NCI-H510A treated with DMSO at 0.1 percent for 48 hours (cell line): ENCODE measurements around the gene SLC31A1.

Experiments used
- DNase-seq: peaks from one replicate; lab custom pipeline; 2025; lab: John Stamatoyannopoulos, UW

The SLC31A1 gene

GRCh38 chr9:113221003-113221799 is at the start of gene SLC31A1, which contains the start of gene FKBP15:
Gene SLC31A1, plus strand, starts transcription at chr9:113221544. Its CDS starts 34,605 bp downstream, at chr9:113256149.
Gene FKBP15, minus strand, starts transcription at chr9:113221277. Its CDS starts 34 bp downstream, at chr9:113221243.
- DNase-seq: peak; percentile 95

DNA sequence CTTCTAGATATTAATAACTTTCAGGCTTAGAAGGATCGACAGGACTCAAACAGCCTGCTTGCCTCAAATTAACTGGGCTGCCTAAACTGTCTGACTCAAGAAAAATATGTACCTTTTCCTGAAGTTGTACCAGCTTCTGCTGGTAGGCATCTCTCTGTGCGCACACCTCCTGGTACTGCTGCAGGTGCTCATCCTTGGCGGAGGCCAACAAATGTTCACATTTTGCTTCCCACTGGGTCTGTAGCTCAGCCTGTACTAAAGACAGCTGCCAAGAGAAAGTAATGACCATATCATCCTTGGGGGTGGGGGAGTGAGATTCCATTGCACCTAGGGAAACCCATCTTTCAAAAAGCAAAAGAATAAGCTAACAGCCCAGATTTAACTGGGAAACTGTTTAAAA is 48.0 kb upstream of the SLC31A1 start:
- DNase-seq: no peak

DNA sequence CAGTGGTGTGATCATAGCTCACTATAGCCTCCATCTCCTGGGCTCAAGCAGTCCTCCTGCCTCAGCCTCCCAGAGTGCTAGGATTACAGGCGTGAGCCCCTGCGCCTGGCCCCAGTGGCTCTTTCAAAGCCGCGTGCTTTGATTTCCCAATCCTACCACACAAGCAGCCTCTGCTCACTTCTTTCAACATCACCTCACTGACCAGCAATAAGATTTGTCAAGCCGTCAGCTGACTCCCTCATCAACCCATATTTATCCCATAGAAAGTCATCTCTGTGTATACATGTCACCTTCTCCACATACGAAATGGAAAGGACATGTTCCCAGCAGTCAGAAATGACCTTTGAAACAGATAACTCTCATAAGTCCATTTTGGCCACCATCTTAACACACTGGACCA is 44.5 kb upstream of the SLC31A1 start:
- DNase-seq: no peak

DNA sequence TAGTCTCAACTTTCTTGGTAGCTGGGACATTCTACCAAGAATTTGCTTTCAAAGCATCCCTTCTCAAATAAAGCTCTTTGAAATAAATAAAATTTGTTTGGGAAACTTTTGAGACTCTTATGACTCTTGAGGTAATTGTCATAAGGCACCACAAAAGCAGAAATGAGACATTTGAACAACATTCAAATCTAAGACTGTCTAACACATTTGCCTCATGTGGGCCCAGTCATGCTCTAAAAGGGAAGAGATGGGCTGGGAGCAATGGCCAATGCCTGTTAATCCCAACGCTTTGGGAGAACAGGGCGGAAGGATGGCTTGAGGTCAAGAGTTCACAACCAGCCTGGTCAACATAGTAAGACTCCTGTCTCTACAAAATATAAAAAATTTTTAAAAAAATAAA is 44.1 kb upstream of the SLC31A1 start:
- DNase-seq: no peak

DNA sequence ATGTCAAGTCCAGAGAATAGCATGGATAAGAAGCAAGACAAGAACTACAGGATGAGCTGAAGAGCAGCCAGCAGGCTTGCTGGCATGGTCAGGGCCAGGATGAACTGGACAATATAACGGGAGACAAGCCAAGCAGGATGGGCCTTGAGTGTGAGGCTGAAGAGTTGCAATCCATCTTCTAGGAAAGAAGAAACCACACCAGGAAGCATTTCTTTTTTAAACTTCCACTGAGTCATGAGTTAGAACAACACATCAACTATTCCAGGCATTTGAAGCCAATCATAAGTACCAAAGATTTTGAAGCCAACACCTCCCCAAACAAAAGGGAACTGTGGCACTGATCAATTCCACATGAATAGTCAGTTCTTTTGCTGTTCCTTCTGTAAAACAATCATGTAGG is 43.3 kb upstream of the SLC31A1 start:
- DNase-seq: no peak

- no peak for DNase-seq
These were observed 41.5 kb upstream of the SLC31A1 start for GRCh38 chr9:113179839-113180238.

DNA sequence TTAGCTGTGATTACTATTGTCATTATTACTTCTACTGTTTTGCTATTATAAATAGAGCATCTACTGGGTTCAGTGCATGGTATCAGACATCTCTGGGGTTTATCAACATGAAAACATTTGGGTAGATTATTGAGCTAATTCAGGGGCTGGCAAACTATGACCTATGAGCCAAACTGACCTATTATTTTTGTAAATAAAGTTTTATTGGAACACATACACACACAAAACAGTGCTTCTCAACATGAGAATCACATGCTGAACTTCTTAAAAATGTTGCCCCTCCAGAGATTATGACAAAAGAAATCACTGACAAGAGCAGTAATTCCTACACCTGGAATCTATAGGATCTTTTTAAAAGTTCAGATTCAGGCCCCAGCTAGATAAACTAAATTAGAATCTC is 40.2 kb upstream of the SLC31A1 start:
- DNase-seq: no peak

GRCh38 chr9:113183956-113184488 is 37.3 kb upstream of the SLC31A1 start:
- DNase-seq: no peak

DNA sequence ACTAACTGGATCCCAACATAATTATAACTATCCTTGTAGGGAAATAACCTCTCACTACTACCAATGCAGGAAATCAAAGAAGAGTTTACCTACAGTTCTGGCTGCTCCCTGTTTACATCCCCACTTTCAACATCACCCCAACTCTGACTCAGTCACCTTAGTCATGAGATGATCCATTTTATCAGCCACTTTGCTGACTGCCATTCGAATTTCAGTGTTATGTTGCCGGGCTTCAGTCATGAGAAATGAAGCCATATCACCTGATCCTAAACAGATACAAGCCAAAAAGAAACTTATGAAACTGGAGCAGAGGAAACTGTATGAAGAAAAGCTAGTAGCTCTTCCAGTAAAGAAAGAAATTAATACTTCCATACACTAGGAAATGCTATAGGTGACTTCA is 36.8 kb upstream of the SLC31A1 start:
- DNase-seq: no peak

GRCh38 chr9:113185271-113185670 is 36.1 kb upstream of the SLC31A1 start:
- DNase-seq: no peak

DNA sequence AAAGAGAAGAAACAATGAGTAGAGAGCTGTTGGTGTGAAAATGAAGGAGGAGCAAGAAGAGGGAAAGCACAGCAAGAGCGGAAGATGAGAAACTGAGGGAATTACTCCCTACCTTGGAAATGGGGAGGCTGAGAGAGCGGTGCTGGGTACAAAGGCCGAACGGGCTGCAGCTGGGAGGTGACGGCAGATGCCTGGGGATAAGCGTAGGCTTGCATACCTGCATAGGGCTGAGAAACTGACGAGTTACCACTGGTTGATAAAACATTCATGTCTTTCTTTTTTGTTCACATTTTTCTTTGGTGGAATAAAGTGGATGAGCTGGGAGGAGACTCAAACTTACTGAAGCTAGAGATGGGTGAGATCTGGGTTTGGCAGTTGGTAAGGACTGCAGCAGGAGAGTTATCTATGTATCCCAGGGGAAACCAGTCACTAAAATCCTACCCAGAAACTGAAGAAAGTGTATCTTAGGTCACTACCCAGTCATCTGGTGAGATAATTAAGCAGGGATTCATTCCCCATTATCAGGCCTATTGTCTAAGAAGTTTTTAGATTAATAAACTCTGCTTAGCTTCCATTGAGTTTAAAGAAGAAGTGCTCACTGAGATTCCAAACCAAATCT is 35.1 kb upstream of the SLC31A1 start:
- no peak for DNase-seq

DNA sequence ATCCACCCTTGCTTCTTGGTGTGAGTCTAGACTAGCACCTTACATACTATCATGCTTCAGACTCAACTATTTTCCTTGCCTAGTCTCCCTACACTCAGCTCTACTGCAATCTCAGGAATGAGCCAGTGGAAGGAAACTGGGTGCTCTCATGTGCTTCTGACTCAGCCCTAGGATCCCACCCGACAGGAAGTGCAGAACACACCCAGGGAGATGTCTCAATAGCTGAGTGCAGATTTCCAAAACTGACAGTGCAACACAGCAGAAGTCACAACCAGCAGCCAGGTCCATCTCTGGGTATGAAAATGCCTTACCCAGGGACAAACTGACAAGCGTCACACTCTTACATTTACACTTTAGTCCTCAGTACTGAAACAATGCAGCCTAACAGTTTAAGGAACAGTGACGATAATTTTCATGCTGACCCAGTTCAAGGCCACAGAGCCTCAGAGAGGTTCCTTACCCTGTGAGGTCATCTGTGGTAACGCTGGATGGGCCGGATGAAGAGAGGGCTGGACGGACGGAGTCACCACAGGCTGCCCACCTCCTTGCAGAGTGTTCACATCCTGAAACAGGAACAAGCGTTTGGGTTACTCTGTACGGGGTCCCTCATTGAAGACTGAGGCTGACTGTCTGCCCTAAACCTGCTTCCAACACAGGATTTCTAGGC is 33.3 kb upstream of the SLC31A1 start:
- DNase-seq: no peak

GRCh38 chr9:113192455-113192854 is 28.9 kb upstream of the SLC31A1 start:
- DNase-seq: no peak

- DNase-seq: no peak
These were observed 21.5 kb upstream of the SLC31A1 start for GRCh38 chr9:113199683-113200329.

DNA sequence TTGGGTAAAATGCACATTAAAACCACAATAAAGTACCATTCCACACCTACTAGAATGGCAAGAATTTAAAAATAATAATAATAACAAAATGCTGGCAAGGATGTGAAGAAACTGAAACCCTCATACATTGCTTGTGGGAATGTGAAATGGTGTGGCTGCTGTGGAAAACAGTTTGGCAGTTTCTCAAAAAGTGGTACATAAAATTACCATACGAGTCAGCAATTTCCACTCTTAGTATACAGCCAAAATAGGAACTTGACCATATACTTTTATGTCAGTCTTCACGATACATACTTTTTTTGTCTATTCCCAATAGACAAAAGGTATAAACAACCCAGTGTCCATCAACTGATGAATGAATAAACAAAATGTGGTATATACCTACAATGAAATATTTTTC is 15.9 kb upstream of the SLC31A1 start:
- no peak for DNase-seq

DNA sequence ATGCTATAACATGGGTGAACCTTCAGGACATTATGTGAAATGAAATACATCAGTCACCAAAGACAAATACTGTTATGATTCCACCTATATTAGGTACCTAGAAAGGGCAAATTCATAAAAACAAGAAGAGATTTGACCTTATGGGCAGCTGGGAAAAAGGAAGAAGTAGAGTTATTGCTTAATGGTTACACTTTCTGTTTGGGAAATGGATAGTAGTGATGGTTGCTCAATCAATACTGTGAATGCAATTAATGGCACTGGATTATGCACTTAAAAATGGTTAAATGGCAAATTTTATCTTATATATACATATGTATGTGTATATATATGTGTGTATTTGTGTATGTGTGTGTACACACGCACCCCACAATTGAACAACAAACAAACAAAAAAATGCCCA is 15.5 kb upstream of the SLC31A1 start:
- DNase-seq: no peak

DNA sequence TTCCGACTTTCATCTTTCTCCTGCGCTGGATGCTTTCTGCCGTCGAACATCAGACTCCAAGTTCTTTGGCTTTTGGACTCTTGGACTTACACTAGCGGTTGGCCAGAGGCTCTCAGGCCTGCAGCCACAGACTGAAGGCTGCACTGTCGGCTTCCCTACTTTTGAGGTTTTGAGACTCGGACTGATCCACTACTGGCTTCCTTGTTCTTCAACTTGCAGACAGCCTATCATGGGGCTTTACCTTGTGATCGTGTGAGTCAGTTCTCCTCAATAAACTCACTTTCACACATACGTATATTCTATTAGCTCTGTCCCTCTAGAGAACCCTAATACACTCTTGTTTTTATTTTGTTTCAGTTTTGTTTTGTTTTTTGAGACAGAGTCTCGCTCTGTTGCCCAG is 10.5 kb upstream of the SLC31A1 start:
- no peak for DNase-seq

- DNase-seq: no peak
These were observed 6.2 kb upstream of the SLC31A1 start for GRCh38 chr9:113215132-113215531.

DNA sequence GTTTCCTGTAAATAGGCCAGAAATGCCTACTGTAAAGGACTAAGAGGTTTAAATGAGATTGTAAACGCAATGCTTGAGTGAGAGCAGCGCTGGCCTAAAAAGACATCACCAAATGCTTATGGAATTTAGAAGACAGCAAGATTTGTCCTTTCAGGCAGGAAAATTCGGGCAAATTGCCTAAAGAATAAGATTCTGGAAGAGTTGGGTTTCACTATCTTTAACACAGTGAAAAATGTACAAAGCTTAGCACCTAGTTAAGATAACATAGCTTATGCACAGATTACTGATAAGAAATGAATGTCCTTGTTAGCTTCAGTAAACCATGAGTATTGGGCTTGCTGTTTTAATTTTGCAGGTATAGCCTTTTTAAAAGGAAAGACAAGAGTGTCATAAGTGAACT is 4.9 kb upstream of the SLC31A1 start:
- DNase-seq: no peak

GRCh38 chr9:113219186-113219936 is 2.0 kb upstream of the SLC31A1 start:
- DNase-seq: no peak

DNA sequence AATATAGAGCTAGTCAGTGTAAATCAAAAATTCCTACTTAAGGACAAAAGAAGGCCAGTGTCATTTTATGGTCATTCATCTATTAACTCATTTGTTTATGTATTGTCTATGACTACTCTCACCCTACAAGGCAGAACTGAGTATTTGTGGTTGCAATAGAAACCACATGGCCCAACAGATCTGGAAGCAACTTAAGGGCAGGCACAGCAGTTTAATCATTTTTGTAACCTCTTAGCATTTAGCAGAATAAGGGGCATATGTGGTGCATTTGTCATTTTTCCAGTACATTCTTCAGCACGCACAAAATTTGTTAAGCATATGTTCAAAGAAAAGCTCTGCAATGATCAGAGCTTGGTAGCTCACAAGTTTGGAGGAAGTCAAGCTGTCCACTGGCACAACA is 1.4 kb upstream of the SLC31A1 start:
- no peak for DNase-seq
